K562 (cell line): ENCODE measurements around the gene TREM1. TPM values are rescaled to one million over a fixed set of nuclear protein-coding genes. Genes with fewer than 3 reads are reported as not detected.

ENCODE experiments used
- ATF3 ChIP-seq, 2 experiments: fragments of 450-650 bp in 1 of 2; sonication (generic) in 1 of 2; formaldehyde crosslinking in 1 of 2; IDR thresholded peaks in 1 of 2; conservative IDR thresholded peaks in 1 of 2; 2 replicates each; pipeline versions ENCODE4 v1.6.1 to v1.8.1; 2016 to 2023; ENCODE audit warnings: mild to moderate bottlenecking in 2 of 2, moderate library complexity in 2 of 2, inconsistent platforms in 1 of 2, missing genetic modification reagents in 1 of 2
- ATF7 ChIP-seq: fragments of 450-650 bp; IDR thresholded peaks from 2 replicates; pipeline ENCODE4 v1.7.1; 2014; ENCODE audit warnings: mild to moderate bottlenecking, moderate library complexity
- BDP1 ChIP-seq: IDR thresholded peaks from 3 replicates; pipeline ENCODE4 v1.6.1; 2011; ENCODE audit not compliant: insufficient read length, insufficient read depth
- CBFA2T3 ChIP-seq: fragments of 450-650 bp; IDR thresholded peaks from 2 replicates; pipeline ENCODE4 v1.6.1; 2017
- CREB1 ChIP-seq, 2 experiments: sonication (generic) in 1 of 2; formaldehyde crosslinking in 1 of 2; IDR thresholded peaks; 2 replicates each; pipeline versions ENCODE4 v1.6.1 to v1.8.0; 2012 to 2022; ENCODE audit warnings: inconsistent platforms in 1 of 2, mild to moderate bottlenecking in 1 of 2, missing genetic modification reagents in 1 of 2, moderate library complexity in 1 of 2
- GATAD2B ChIP-seq: fragments of 450-650 bp; IDR thresholded peaks from 2 replicates; pipeline ENCODE4 v1.6.1; 2017; ENCODE audit warnings: mild to moderate bottlenecking, borderline replicate concordance
- JUND ChIP-seq, 2 experiments: IDR thresholded peaks; 2 replicates in 1 of 2; 3 replicates in 1 of 2; pipeline ENCODE4 v1.6.1; 2011; ENCODE audit warnings: borderline replicate concordance in 2 of 2, low read depth in 2 of 2, low read length in 2 of 2, improper control_type of control experiment in 1 of 2, missing biosample characterization in 1 of 2, missing genetic modification characterization in 1 of 2, missing genetic modification reagents in 1 of 2
- LEF1 ChIP-seq: fragments of 450-650 bp; IDR thresholded peaks from 2 replicates; pipeline ENCODE4 v1.6.1; 2016; ENCODE audit warnings: mild to moderate bottlenecking
- MTA2 ChIP-seq: fragments of 450-650 bp; IDR thresholded peaks from 2 replicates; pipeline ENCODE4 v1.6.1; 2016; ENCODE audit warnings: low read depth
- MYC ChIP-seq, 2 experiments: fragments of 250-450 bp in 1 of 2; sonication (Bioruptor Pico) in 1 of 2; IDR thresholded peaks; 2 replicates each; pipeline versions ENCODE4 v1.5.1 to v1.6.1; 2012 to 2021; ENCODE audit warnings: low read depth in 2 of 2, borderline replicate concordance in 1 of 2, improper control_type of control experiment in 1 of 2, low read length in 1 of 2, mild to moderate bottlenecking in 1 of 2, moderate library complexity in 1 of 2
- RBM15 ChIP-seq: fragments of 200-400 bp; formaldehyde crosslinking; IDR thresholded peaks from 2 replicates; pipeline ENCODE4 v1.6.1; 2018; ENCODE audit warnings: mild to moderate bottlenecking, low read length, moderate library complexity; ENCODE audit not compliant: insufficient read depth
- SIN3B ChIP-seq: fragments of 450-650 bp; IDR thresholded peaks from 2 replicates; pipeline ENCODE4 v1.6.1; 2017; ENCODE audit warnings: low read depth, mild to moderate bottlenecking, moderate library complexity
- ZBTB8A ChIP-seq: fragments of 450-650 bp; IDR thresholded peaks from 2 replicates; pipeline ENCODE4 v1.6.1; 2018; ENCODE audit warnings: mild to moderate bottlenecking, moderate library complexity; ENCODE audit not compliant: partially characterized antibody
- polyA plus RNA-seq, 8 experiments: library from polyadenylated mRNA; depleted of rRNA in 4 of 8; stranded (reverse) in 5 of 8; unstranded in 3 of 8; fragments of >200 nt; fragmentation: Nextera tagmentation in 2 of 8; fragmentation: Illumina TruSeq in 1 of 8; extraction: Ambion mirVana in 2 of 8; extraction: Trizol in 1 of 8; gene quantifications; 2 replicates each; pipeline versions ENCODE4 v1.2.1 to v1.2.3, GENCODE V29; 2011 to 2014; ENCODE audit warnings: inconsistent platforms in 1 of 8, missing spikeins in 1 of 8
- total RNA-seq, 7 experiments: library from RNA; depleted of rRNA in 6 of 7; stranded (reverse); fragments of >200 nt in 6 of 7; fragmentation: Illumina TruSeq in 2 of 7; extraction: Trizol in 2 of 7; gene quantifications; 2 replicates each; pipeline versions ENCODE4 v1.2.1 to v1.2.3, GENCODE V29; 2011 to 2021; ENCODE audit warnings: low replicate concordance in 1 of 7
- TF ChIP-seq, protein P1 (sequence below), 2 experiments: fragments of 450-650 bp in 1 of 2; sonication (generic) in 1 of 2; formaldehyde crosslinking in 1 of 2; IDR thresholded peaks; 2 replicates each; pipeline versions ENCODE4 v1.7.1 to v1.9.0; 2016 to 2022; ENCODE audit warnings: inconsistent platforms in 1 of 2, mild to moderate bottlenecking in 1 of 2, missing genetic modification reagents in 1 of 2
- TF ChIP-seq, protein P2 (sequence below): fragments of 450-650 bp; IDR thresholded peaks from 2 replicates; pipeline ENCODE4 v1.6.1; 2016; ENCODE audit warnings: antibody characterized with exemption

Gene TREM1
- total and polyA plus RNA-seq, 9 of the 15 experiments (the other 6 are each of a cell fraction or from before 2014, with no cell fraction given), result not detected

DNA sequence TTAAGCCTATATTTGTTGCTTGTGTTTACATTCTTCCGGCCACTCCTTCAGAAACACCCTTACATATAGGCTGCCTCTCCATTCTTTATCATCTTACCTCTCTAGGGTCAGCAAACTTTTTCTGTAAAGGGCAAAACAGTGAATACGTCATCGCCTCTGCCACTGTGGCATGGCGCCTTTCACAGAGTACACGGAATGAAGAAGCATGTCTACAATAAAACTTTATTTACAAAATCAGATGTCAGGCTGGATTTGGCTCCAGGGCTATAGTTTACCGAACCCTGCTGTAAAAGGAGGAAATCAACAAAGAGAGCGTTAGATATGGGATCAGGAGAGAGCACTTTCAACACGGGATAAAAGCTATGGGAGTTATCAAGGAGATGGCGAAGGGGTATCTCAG is 39.6 kb upstream of the TREM1 start (continued):
- TF ChIP-seq, protein P1, sequence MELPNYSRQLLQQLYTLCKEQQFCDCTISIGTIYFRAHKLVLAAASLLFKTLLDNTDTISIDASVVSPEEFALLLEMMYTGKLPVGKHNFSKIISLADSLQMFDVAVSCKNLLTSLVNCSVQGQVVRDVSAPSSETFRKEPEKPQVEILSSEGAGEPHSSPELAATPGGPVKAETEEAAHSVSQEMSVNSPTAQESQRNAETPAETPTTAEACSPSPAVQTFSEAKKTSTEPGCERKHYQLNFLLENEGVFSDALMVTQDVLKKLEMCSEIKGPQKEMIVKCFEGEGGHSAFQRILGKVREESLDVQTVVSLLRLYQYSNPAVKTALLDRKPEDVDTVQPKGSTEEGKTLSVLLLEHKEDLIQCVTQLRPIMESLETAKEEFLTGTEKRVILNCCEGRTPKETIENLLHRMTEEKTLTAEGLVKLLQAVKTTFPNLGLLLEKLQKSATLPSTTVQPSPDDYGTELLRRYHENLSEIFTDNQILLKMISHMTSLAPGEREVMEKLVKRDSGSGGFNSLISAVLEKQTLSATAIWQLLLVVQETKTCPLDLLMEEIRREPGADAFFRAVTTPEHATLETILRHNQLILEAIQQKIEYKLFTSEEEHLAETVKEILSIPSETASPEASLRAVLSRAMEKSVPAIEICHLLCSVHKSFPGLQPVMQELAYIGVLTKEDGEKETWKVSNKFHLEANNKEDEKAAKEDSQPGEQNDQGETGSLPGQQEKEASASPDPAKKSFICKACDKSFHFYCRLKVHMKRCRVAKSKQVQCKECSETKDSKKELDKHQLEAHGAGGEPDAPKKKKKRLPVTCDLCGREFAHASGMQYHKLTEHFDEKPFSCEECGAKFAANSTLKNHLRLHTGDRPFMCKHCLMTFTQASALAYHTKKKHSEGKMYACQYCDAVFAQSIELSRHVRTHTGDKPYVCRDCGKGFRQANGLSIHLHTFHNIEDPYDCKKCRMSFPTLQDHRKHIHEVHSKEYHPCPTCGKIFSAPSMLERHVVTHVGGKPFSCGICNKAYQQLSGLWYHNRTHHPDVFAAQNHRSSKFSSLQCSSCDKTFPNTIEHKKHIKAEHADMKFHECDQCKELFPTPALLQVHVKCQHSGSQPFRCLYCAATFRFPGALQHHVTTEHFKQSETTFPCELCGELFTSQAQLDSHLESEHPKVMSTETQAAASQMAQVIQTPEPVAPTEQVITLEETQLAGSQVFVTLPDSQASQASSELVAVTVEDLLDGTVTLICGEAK (IDR thresholded peaks at IDR 0.05), result peak; percentile 97
- TF ChIP-seq, protein P1 (CRISPR knock-in tag; IDR thresholded peaks at IDR 0.05), result peak; percentile 95
- TF ChIP-seq CBFA2T3 (no peak), LEF1 (0 out of 2 replicates have a peak, but pooled peaks have one; percentile 10), CREB1 (IDR thresholded peaks at IDR 0.05) (no peak), CREB1 (CRISPR knock-in tag; IDR thresholded peaks at IDR 0.05) (0 out of 2 replicates have a peak, but pooled peaks have one; percentile 40), SIN3B (no peak), ZBTB8A (no peak), BDP1 (no peak), JUND (IDR thresholded peaks at IDR 0.05; ENCODE audit: borderline replicate concordance, low read depth, low read length) (0 out of 2 replicates have a peak, but pooled peaks have one; percentile 2), JUND (tag; IDR thresholded peaks at IDR 0.05; ENCODE audit: borderline replicate concordance, low read depth, low read length) (peak; percentile 47; the same call in 1 of the 3 replicates), MYC (IDR thresholded peaks at IDR 0.05; ENCODE audit: low read depth, low read length) (peak; percentile 37; the same call in 1 of the 2 replicates), MYC (CRISPR knock-in tag; IDR thresholded peaks at IDR 0.05; ENCODE audit: borderline replicate concordance, low read depth) (no peak), MTA2 (no peak), ATF3 (IDR thresholded peaks at IDR 0.05) (peak; percentile 37; the same call in 1 of the 2 replicates), ATF3 (CRISPR knock-in tag; conservative IDR thresholded peaks at IDR 0.05) (no peak), ATF7 (peak; percentile 78; the same call in 1 of the 2 replicates), RBM15 (no peak), GATAD2B (no peak)
- TF ChIP-seq, protein P2, sequence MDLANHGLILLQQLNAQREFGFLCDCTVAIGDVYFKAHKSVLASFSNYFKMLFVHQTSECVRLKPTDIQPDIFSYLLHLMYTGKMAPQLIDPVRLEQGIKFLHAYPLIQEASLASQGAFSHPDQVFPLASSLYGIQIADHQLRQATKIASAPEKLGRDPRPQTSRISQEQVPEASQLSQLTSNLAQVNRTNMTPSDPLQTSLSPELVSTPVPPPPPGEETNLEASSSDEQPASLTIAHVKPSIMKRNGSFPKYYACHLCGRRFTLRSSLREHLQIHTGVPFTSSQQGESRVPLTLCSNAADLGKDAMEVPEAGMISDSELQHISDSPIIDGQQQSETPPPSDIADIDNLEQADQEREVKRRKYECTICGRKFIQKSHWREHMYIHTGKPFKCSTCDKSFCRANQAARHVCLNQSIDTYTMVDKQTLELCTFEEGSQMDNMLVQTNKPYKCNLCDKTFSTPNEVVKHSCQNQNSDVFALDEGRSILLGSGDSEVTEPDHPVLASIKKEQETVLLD, result no peak
